DND-41 (cell line): Measurements from ENCODE around the gene SCAF8.

ENCODE experiments used
- CTCF ChIP-seq: IDR thresholded peaks from 2 replicates; pipeline ENCODE4 v1.5.1; 2012; ENCODE audit warnings: borderline replicate concordance, low read length, moderate library complexity, mild to moderate bottlenecking; ENCODE audit not compliant: poor library complexity, severe bottlenecking; ENCODE audit errors: extremely low read depth
- EZH2 ChIP-seq: IDR thresholded peaks from 3 replicates; pipeline ENCODE4 v1.6.1; 2012; ENCODE audit warnings: borderline replicate concordance, low read depth, mild to moderate bottlenecking, moderate library complexity, low read length, inconsistent platforms; ENCODE audit not compliant: severe bottlenecking

GRCh38 chr6:154740658-154741057 lies 7.4 kb downstream of the SCAF8 start:
- TF ChIP-seq EZH2: no peak
- TF ChIP-seq CTCF: no peak
